GM21528 (cell line): ENCODE results near the gene USP30.

Source experiments
- ATAC-seq: cut with Tn5 transposase; IDR thresholded peaks from one replicate; pipeline ENCODE4 v1.9.1; 2021; ENCODE audit warnings: mild to moderate bottlenecking, moderate library complexity; ENCODE audit not compliant: unreplicated experiment, low FRiP score

USP30 gene

GRCh38 chr12:109124878-109125648 lies 72.7 kb downstream of the USP30 start:
- no peak for ATAC-seq

GRCh38 chr12:109125791-109126190 lies 73.4 kb downstream of the USP30 start:
- ATAC-seq: no peak

DNA sequence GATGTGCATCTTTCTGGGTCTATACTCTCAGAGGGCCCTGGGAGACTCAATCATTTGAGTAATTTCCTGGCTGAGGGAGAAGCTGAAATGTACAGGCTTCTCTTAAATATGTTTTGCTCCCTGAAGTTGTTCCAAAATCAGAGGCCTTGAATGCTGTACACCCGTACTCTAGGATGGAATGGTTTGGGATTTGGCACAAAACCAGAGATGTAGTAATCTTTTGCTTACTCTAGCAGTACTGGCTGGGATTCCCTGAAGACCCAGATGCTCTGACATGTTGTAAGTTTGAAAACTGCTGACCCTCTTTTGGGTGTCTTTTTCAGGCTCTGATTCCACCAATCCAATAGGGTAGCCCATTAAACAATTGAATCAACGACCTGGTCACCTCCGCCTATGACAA lies 74.4 kb downstream of the USP30 start:
- ATAC-seq: no peak

DNA sequence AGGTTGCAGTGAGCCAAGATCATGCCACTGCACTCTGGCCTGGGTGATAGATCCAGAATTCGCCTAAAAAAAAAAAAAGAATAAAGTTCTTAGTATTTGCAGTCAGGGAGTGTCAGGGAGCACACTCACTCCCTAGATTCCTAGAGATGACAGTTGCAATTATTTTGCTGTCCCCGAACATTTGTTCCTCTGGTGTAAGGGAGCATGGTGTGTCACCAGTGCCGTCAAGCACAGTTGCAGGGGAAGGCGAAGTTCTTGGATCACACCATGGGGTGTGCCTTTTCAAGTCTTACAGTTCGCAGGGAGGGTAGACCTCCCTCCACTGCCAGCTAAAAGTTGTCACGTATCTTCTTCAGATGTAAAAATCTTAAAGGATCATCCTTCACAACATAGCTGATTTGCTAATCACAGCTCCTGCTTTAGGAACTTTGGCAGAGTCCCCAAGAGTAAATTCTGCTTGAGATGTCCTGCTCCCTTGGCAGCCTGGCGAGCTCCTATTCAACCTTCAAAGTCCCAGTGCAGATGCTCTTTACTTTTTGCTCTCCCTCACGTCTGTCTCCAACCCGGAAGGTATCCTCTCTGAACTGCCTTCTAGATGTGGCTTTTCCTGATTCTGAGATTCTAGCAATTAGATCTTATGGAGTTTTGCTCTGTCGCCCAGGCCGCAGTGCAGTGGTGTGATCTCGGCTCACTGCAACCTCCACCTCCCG lies 75.3 kb downstream of the USP30 start:
- no peak for ATAC-seq

DNA sequence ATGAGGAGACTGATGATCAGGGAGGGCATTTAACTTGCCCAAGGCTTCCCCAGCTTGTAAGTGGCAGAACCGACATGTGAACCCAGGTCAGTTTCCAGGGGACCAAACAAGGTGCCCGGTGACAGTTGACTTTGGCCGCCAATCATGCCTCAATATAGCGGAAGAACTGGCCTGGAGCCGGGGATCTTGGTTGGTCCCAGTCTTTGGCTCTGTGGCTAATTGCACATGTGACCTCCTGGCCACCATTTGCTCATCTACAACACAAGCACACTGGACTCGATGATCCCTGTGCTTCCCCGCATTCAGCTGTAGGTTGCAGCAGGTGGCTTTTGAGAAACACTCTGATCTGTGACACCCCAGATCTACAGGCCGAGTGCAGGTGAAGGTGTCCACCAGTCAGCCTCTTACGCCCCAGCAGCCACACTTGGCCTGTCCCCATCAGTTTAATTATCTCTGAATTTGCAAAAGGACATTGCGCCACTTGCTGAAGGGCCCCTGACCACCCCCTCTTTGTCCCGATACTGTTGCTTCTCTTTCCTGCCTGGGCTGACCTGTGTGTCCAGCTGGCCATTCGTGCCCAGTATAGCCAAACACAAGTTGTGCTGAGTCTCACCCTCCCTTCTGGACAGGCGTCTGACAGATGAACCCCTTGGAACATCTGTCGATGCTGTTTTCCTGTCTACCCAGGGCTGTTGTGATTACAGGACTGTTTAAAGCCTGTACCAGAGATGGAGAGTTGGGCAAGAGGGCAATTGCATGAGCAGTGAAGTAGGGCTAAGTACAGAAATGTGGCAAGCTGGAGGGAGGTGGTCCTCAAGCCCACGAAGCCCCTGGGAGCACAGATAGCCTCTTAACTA lies 78.1 kb downstream of the USP30 start:
- no peak for ATAC-seq

DNA sequence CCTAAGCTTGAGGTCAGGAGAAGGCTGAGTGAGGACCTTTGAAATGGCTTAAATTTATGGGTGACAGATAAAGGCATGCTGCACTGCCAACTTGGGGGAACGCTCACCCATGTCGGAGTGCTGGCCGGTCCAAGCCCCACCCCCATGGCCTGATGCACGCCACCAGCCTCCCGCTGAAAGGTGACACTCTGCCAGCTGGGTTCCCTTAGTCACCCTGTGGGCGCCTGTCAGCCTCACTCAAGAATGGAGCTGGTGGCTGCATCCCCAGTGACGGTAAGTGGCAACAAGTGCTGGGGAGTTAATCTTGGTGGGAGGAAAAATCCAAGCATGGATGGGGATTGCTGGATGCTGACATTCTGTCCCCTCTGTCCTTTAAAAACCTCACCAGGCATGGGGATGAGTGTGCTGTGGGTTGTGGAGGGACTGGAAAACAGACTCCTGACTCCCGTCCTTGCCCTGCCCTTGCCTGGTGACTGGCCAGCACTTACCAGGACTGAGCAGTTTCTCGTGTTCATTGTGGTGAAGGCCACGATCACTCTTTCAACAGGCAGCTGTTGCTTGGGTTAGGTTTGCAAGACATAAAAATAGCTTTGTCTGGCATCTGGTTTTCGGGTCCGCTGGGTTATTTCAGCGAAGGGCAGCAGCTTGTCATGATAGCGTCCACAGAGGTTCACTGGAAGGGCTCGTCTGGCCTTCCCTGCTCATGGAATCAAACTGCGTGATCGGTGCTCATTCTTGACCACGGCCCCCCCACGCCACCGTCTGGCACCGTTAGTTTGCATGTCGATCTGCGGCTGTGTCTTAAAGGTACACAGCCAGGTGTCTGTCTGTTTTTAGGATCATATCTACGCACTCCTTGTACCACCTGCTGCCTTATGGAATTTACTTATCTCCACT lies 79.0 kb downstream of the USP30 start:
- no peak for ATAC-seq

- no peak for ATAC-seq
Observed at GRCh38 chr12:109134186-109134917, 82.0 kb downstream of the USP30 start.

DNA sequence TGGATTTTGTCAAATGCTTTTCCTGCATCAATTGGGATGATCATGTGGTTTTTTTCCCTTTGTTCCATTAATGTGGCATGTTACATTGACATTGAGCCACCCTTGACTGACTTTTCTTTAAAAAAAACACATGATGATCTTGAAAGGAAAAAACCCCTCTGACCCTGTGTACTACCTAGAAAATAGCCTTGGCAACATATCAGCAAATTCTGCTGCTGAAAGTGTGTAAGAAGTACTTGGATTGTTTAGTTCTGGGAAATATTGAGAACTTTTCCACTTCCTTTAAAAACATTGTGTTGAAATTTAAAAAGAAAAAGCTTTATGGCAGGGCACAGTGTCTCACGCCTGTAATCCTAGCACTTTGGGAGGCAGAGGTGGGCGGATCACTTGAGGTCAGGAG lies 84.7 kb downstream of the USP30 start:
- no peak for ATAC-seq
